GM18511 (cell line): ENCODE data around the gene SND1.

Experiments
- ATAC-seq: cut with Tn5 transposase; IDR thresholded peaks from one replicate; pipeline ENCODE4 v1.9.1; 2021; ENCODE audit warnings: mild to moderate bottlenecking, moderate library complexity; ENCODE audit not compliant: unreplicated experiment

The SND1 gene

GRCh38 chr7:128008744-128009143 is 356.8 kb downstream of the SND1 start:
- ATAC-seq, result no peak

DNA sequence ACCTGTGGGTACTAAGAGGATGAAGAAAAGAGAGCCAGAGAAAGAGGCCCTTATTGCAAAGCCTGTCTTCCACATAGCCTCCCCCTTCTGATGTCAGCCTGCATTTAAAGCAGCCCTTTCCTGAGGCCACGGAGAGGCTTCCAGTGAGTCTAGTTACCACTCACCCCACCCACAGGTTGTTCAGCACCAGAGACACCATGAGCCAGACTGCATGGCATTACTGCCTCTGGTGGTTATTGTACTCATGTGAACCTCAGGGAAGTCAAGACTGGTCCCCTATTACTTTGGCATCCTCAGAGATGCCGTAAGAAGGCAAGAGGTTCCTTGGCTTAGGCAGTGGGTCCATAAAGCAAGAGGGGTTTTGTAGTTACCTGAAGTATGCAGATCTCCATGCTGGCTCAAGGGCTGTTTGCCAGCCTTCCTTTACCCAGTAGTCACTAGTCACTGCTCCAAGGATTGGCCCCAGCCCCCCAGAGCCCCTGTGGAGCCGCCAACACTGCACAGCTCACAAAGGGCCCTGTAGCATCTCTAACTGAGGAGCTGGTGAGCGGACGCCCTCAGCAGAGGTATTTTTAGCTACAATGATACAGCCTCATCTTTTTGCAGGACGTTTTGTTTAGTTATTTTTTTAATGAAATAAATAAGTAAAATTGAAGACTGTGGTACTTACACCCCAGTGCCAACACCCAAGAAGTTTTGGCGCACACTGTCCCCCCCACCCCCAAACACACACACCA is 358.6 kb downstream of the SND1 start:
- no peak for ATAC-seq

- no peak for ATAC-seq
Observed at GRCh38 chr7:128011131-128011661, 359.2 kb downstream of the SND1 start.

- ATAC-seq, result no peak
Observed at GRCh38 chr7:128014811-128015210, 362.8 kb downstream of the SND1 start.

DNA sequence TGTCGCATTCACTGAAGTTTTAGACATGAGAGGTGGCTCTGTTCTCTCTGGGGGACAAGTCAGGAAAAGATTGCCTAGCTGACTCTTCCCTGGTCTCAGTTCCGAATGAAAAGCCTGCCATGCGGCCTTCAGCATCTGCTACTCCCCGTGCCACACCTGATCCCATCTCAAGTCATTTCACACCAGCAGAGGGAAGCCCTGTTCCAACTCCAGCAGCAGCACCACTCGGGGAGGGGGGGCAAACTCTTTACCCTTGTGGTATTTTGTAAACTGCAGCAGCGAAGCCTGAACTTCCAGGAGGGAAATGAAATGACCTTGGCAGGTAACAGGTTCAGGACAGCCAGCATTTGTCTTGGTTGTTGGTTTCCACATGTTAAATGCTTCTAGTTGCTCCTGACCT is 365.5 kb downstream of the SND1 start:
- no peak for ATAC-seq

GRCh38 chr7:128017862-128018845 is 366.2 kb downstream of the SND1 start:
- no peak for ATAC-seq

DNA sequence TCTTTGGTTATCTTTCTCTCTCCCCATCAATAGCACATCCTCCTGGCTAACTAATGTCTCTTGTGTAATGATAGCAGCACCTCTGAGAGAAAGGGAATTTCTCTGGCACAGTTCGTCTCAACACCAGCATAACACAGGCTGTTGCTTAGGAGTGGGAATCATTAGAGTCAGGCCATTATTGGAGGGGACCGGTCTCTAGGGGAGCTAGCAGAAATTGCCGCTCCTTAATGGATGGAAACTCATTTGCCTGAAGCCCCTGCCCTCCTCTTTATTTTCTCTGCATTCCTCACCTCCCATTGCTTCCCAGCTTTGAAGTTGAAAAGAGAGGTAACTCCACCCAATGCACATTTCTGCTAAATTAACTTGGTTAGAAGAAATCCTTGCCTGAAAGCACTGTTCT is 367.3 kb downstream of the SND1 start:
- no peak for ATAC-seq

DNA sequence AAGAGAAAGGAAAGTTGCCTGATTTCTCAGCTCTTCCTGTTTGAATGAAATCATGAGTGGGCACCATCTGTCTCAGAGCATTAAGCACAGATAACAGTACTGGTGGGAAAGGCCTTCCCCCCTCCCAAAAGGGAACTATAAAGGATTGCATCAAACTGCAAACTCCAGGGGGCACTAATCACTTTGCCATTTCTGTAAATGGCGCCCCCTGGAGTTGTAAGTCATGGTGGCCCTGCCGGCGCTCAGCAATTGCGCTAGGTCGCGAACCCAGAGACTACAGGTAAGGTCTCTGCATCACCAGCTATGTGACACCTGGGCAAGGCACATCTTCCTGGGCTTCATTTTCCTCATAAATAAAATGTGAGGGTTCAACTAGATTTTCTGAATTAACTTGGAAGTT is 368.2 kb downstream of the SND1 start:
- no peak for ATAC-seq

GRCh38 chr7:128021366-128021765 is 369.4 kb downstream of the SND1 start:
- ATAC-seq, result no peak

- ATAC-seq, result no peak
Observed at GRCh38 chr7:128022631-128023532, 370.9 kb downstream of the SND1 start.

DNA sequence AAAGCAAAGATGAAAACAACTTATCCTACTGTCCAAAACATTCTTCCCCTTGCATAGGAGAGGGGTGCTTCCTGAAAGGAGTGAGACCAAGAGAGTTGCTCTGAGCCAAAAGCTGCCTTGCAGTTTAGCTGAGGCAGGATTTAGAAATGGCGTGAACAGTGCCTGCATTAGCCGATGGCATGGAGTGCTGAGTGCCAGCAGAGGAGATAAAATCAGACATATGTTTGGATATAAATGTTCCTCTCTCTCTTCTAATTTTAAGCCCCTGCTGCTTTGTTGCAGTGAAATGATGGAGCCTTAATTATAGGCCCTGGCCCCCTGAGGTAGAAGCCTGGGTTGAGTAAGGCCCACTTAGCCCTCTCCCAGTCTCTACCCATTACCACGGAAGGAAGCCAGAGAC is 372.2 kb downstream of the SND1 start:
- ATAC-seq, result no peak

DNA sequence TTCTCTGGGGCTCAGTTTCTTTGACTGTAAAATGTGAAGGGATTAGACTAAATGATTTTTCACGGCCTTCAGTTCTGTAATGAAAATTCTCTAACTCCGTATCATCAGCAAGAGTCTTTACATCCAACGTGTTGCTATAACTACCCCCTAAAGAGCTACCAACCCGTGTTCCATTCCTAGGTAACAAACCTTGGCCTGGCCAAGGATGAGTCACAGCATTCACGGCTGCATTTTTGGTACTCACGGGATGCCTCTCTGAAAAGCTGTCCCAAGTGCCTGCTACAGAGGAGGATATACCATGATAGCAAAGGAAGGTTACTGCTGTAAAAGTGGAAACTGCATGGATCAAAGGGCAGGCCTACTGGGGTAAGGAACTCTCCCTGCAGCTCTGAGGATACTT is 373.4 kb downstream of the SND1 start:
- no peak for ATAC-seq

DNA sequence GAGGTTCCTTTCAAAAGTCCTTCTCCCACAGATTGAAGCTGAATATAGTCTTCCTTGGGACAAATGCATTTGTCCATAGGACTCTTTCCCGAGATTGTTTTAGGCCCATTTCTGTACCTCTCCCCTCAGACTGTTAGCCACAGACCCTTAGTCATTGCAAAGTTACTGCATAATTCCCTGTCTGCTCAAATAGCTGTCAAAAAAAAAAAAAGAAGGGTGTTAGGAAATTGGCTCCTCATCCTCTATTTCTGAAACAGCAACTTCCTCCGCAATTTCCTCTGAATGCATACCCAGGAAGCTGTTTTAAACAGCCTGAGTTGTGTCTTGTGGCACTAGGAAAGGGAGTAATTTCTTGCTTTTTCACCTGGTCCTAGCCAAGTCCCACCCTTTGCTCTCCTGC is 373.8 kb downstream of the SND1 start:
- no peak for ATAC-seq

- ATAC-seq, result no peak
Observed at GRCh38 chr7:128026551-128026950, 374.6 kb downstream of the SND1 start.

DNA sequence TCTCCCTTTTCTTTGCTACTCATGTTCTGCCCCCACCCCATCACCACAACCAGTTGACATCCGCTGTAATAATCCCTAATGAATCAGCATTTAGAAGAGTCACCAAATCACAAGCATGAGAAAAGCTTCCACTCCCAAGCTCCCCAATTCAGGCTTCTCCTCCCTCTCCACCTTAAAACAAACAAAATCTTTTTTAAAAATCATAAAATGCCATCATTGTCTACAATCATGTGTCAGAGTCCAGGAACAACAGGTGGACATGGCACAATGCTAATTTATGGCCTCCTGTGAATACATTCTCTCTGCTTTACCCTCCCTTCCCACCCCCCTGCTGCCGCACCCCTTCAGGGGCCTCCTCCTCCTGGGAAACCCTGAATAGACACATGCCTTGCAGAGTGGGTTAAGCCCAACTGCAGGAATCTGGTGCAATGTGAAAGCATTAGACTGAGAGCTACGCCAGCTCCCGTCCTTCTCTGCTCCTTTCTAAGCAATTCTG is 375.5 kb downstream of the SND1 start:
- ATAC-seq, result no peak

DNA sequence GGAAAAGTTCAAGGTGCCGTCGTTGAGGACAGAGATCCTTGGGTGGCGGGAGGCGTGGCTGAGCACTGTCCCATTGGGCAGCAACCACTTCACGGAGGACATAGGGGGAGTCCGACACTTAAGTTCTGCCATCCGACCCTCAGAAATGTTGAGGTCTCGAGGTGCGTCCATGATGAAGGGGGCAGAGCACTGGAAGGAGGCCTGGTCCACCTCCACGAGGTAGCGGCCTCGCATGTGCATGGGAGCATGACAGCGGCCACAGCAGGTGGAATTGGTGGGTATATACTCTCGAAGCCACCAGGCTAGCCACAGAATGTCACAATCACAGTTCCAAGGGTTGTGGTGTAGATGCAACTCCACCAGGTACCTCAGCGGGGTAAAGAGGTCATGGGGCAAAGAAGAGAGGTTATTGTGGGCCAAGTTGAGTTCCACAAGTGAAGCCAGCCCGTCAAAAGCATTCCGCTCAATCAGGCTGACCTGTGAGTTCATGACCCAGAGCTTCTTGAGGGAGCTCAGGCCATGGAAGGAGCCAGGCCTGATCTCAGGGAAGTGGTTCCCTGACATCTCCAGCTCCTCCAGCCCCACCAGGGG is 377.5 kb downstream of the SND1 start:
- no peak for ATAC-seq

DNA sequence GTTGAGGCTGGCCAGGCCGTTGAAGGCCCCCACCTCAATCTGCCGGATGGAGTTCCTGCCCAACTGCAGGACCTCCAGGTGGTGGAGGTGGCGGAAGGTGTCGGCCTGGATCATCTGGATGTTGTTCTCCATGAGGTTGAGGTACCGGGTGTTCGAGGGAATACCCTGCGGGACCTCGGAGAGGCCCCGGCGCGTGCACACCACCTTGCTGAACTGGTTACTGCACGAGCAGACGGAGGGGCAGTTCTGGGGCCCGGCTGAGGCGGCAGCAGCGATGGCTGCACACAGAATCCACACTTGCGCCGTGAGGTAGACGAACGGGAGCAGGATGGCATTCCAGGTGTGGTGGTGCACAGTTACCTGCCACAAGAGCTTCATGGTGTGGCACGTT is 378.3 kb downstream of the SND1 start:
- no peak for ATAC-seq

- ATAC-seq, result peak; percentile 53
Observed at GRCh38 chr7:128030654-128031611, 378.9 kb downstream of the SND1 start, which contains the start of gene LRRC4. TSS of gene LRRC4 (minus strand) at chr7:128031437. CDS start at chr7:128030640, 797 bp downstream.
